Measurements from ENCODE around the gene POLDIP2. TPM values are rescaled to one million over a fixed set of nuclear protein-coding genes. Genes with fewer than 3 reads are reported as not detected.

Gene POLDIP2
- total and polyA plus RNA-seq, 8 donors, result 56.0 to 76.8 (median 63.1) TPM

- ATAC-seq (no peak), DNase-seq (no peak)
- no peak for TF ChIP-seq CTCF (IDR thresholded peaks at IDR 0.05)
- Histone ChIP-seq H3K36me3 (peaks cover 0 to 34% of the 10 kb centered on the region in 2 donors), H3K27ac (no peak overlapping the region), H3K4me1 (peaks cover 4 to 18% of the 10 kb centered on the region in 2 donors), H3K4me3 (no peak overlapping the region), H3K9me3 (no peaks in the 10 kb centered on the region), H3K27me3 (no peaks in the 10 kb centered on the region)
- intact Hi-C loops (cut with DNase I), result no loop called here
These were observed 32.5 kb downstream of the POLDIP2 start for GRCh38 chr17:28324781-28325180.

- ATAC-seq (peak; percentile 18), DNase-seq (no peak)
- Histone ChIP-seq H3K27me3 (no peaks in the 10 kb centered on the region), H3K4me3 (no peak overlapping the region), H3K4me1 (peaks cover 4 to 22% of the 10 kb centered on the region in 2 donors), H3K36me3 (peaks cover 0 to 30% of the 10 kb centered on the region in 2 donors), H3K27ac (no peak overlapping the region), H3K9me3 (no peaks in the 10 kb centered on the region)
- intact Hi-C loops (cut with DNase I), result no loop called here
- TF ChIP-seq CTCF (IDR thresholded peaks at IDR 0.05), result no peak
These were observed 33.0 kb downstream of the POLDIP2 start for GRCh38 chr17:28324267-28324745.

- Histone ChIP-seq H3K9me3 (no peaks in the 10 kb centered on the region), H3K4me3 (peak overlapping the region in 1 of 2 donors; percentile 67), H3K27ac (no peak overlapping the region), H3K4me1 (peaks cover 4 to 34% of the 10 kb centered on the region in 2 donors), H3K36me3 (no peaks in the 10 kb centered on the region), H3K27me3 (no peaks in the 10 kb centered on the region)
- no peak for DNase-seq
- TF ChIP-seq CTCF (IDR thresholded peaks at IDR 0.05), result no peak
- intact Hi-C loops (cut with DNase I), result no loop called here
- ATAC-seq, result no peak
These were observed 36.9 kb downstream of the POLDIP2 start for GRCh38 chr17:28320215-28321061.

- Histone ChIP-seq H3K27me3 (no peaks in the 10 kb centered on the region), H3K4me3 (peak overlapping the region; percentile 65 to 67), H3K9me3 (no peaks in the 10 kb centered on the region), H3K27ac (peak overlapping the region; percentile 30 to 62), H3K36me3 (no peaks in the 10 kb centered on the region), H3K4me1 (peaks cover 4 to 33% of the 10 kb centered on the region in 2 donors)
- DNase-seq, result no peak
- intact Hi-C loops (cut with DNase I), result no loop called here
- peak; percentile 9 for ATAC-seq
- TF ChIP-seq CTCF (IDR thresholded peaks at IDR 0.05), result no peak
These were observed 37.8 kb downstream of the POLDIP2 start for GRCh38 chr17:28319598-28319935.

- intact Hi-C loops (cut with DNase I), result no loop called here
- H3K4me1 ChIP-seq, result peaks cover 4 to 27% of the 10 kb centered on the region in 2 donors
- H3K4me3 ChIP-seq, result peak within 1 kb of the TSS; percentile 65 to 67
- no peaks in the 10 kb centered on the region for H3K9me3 ChIP-seq
- peak; percentile 98 for ATAC-seq
- H3K36me3 ChIP-seq, result no peaks in the 10 kb centered on the region
- peak; percentile 94 to 97 (median 97) for DNase-seq
- TF ChIP-seq CTCF (IDR thresholded peaks at IDR 0.05), result no peak
- H3K27ac ChIP-seq, result peak within 1 kb of the TSS; percentile 30 to 62
- no peaks in the 10 kb centered on the region for H3K27me3 ChIP-seq
These were observed 38.3 kb downstream of the POLDIP2 start, which contains the start of gene TMEM97 for GRCh38 chr17:28318759-28319597. Gene TMEM97, plus strand, starts transcription at chr17:28319200. Its CDS starts 40 bp downstream, at chr17:28319240.
